NT2/D1 (cell line): ENCODE measurements around the gene ARID1B.

Experiments used
- DNase-seq: peaks from one replicate; pipeline ENCODE4 v3.0.0-alpha.2; 2011; ENCODE audit warnings: low read depth, low spot score
- H3K27me3 ChIP-seq: 2 replicates; pipeline ENCODE4 v1.6.0; 2011; ENCODE audit warnings: mild to moderate bottlenecking; ENCODE audit not compliant: insufficient read length, insufficient read depth
- H3K36me3 ChIP-seq: 2 replicates; pipeline ENCODE4 v1.6.1; 2011; ENCODE audit warnings: mild to moderate bottlenecking, low read length, mixed read lengths; ENCODE audit not compliant: insufficient read depth, insufficient read length
- H3K4me1 ChIP-seq: 2 replicates; pipeline ENCODE4 v1.5.1; 2011; ENCODE audit not compliant: insufficient read depth, insufficient read length
- H3K4me3 ChIP-seq: 2 replicates; pipeline ENCODE4 v1.5.1; 2011; ENCODE audit warnings: low read depth; ENCODE audit not compliant: insufficient read length
- H3K9ac ChIP-seq: 2 replicates; pipeline ENCODE4 v1.6.0; 2011; ENCODE audit warnings: low read depth; ENCODE audit not compliant: insufficient read length
- H3K9me3 ChIP-seq: 2 replicates; pipeline ENCODE4 v1.5.1; 2011; ENCODE audit warnings: mild to moderate bottlenecking, low read length; ENCODE audit not compliant: insufficient read depth
- SUZ12 ChIP-seq: IDR thresholded peaks from 2 replicates; pipeline ENCODE4 v1.6.1; 2011; ENCODE audit not compliant: insufficient read length, insufficient read depth; ENCODE audit errors: extremely low read depth
- YY1 ChIP-seq: IDR thresholded peaks from 2 replicates; pipeline ENCODE4 v1.6.1; 2011; ENCODE audit not compliant: insufficient read length, insufficient read depth
- ZNF274 ChIP-seq: IDR thresholded peaks from 2 replicates; pipeline ENCODE4 v1.6.1; 2011; ENCODE audit warnings: mild to moderate bottlenecking, low read depth, low read length

ARID1B gene

GRCh38 chr6:157108923-157109322 is 331.7 kb downstream of the ARID1B start:
- DNase-seq: no peak
- Histone ChIP-seq H3K4me3 (no peak overlapping the region), H3K9ac (no peak overlapping the region), H3K4me1 (no peaks in the 10 kb centered on the region), H3K27me3 (no peaks in the 10 kb centered on the region), H3K9me3 (no peaks in the 10 kb centered on the region), H3K36me3 (peaks cover 10% of the 10 kb centered on the region)
- TF ChIP-seq YY1: no peak
- TF ChIP-seq ZNF274: no peak
- TF ChIP-seq SUZ12: no peak

- TF ChIP-seq ZNF274 (no peak), YY1 (no peak), SUZ12 (no peak)
- H3K36me3 ChIP-seq: peaks cover 13% of the 10 kb centered on the region
- H3K4me1 ChIP-seq: no peaks in the 10 kb centered on the region
- H3K9ac ChIP-seq: no peak overlapping the region
- no peak overlapping the region for H3K4me3 ChIP-seq
- H3K27me3 ChIP-seq: no peaks in the 10 kb centered on the region
- no peak for DNase-seq
- no peaks in the 10 kb centered on the region for H3K9me3 ChIP-seq
Measured at GRCh38 chr6:157110607-157111006, 333.4 kb downstream of the ARID1B start.

GRCh38 chr6:157113389-157113788 is 336.2 kb downstream of the ARID1B start:
- Histone ChIP-seq H3K4me3 (no peak overlapping the region), H3K9ac (no peak overlapping the region), H3K9me3 (no peaks in the 10 kb centered on the region), H3K36me3 (peaks cover 13% of the 10 kb centered on the region), H3K4me1 (no peaks in the 10 kb centered on the region), H3K27me3 (no peaks in the 10 kb centered on the region)
- no peak for TF ChIP-seq YY1
- DNase-seq: no peak

GRCh38 chr6:157116426-157116825 is 339.2 kb downstream of the ARID1B start:
- Histone ChIP-seq H3K9ac (no peak overlapping the region), H3K4me3 (no peak overlapping the region), H3K4me1 (no peaks in the 10 kb centered on the region), H3K9me3 (no peaks in the 10 kb centered on the region), H3K27me3 (no peaks in the 10 kb centered on the region), H3K36me3 (peaks cover 9% of the 10 kb centered on the region)
- DNase-seq: no peak
- TF ChIP-seq SUZ12: no peak
- TF ChIP-seq YY1: no peak
- TF ChIP-seq ZNF274: no peak

GRCh38 chr6:157117431-157118095 is 340.4 kb downstream of the ARID1B start:
- Histone ChIP-seq H3K27me3 (no peaks in the 10 kb centered on the region), H3K9ac (no peak overlapping the region), H3K4me1 (no peaks in the 10 kb centered on the region), H3K36me3 (peaks cover 9% of the 10 kb centered on the region), H3K9me3 (no peaks in the 10 kb centered on the region), H3K4me3 (no peak overlapping the region)
- TF ChIP-seq ZNF274: no peak
- no peak for TF ChIP-seq SUZ12
- no peak for TF ChIP-seq YY1
- no peak for DNase-seq

GRCh38 chr6:157119502-157120027 is 342.4 kb downstream of the ARID1B start:
- Histone ChIP-seq H3K27me3 (no peaks in the 10 kb centered on the region), H3K9ac (no peak overlapping the region), H3K9me3 (no peaks in the 10 kb centered on the region), H3K36me3 (peaks cover 4% of the 10 kb centered on the region), H3K4me3 (no peak overlapping the region), H3K4me1 (no peaks in the 10 kb centered on the region)
- TF ChIP-seq ZNF274 (no peak), SUZ12 (no peak), YY1 (no peak)
- no peak for DNase-seq

- DNase-seq: no peak
- no peaks in the 10 kb centered on the region for H3K36me3 ChIP-seq
- no peaks in the 10 kb centered on the region for H3K4me1 ChIP-seq
- TF ChIP-seq YY1 (no peak), ZNF274 (no peak), SUZ12 (no peak)
- no peaks in the 10 kb centered on the region for H3K27me3 ChIP-seq
- H3K9ac ChIP-seq: no peak overlapping the region
- no peak overlapping the region for H3K4me3 ChIP-seq
- no peaks in the 10 kb centered on the region for H3K9me3 ChIP-seq
Measured at GRCh38 chr6:157120534-157121232, 343.5 kb downstream of the ARID1B start.
